Measurements from ENCODE around the gene HORMAD2. TPM values are rescaled to one million over a fixed set of nuclear protein-coding genes. Genes with fewer than 3 reads are reported as not detected.

The HORMAD2 gene
- total RNA-seq = not detected

- H3K4me3 ChIP-seq = peak within 1 kb of the TSS in 1 of 2 donors; percentile 25
- H3K4me1 ChIP-seq = peaks cover 0 to 6% (median 0%) of the 10 kb centered on the region in 3 donors
- no peaks in the 10 kb centered on the region for H3K9me3 ChIP-seq
- TF ChIP-seq CTCF (IDR thresholded peaks at IDR 0.05) = no peak
- TF ChIP-seq POLR2AphosphoS5 (IDR thresholded peaks at IDR 0.05) = no peak
- no peak for TF ChIP-seq EP300 (IDR thresholded peaks at IDR 0.05)
- H3K27me3 ChIP-seq = peaks cover 59% of the 10 kb centered on the region
- 25 to 31% methylated on average over 4 to 19 of the region's 53 CpGs for WGBS, 2 donors (ENCODE audit: low coverage in 1 of 2)
- H3K36me3 ChIP-seq = no peaks in the 10 kb centered on the region
- no peak within 1 kb of the TSS for H3K27ac ChIP-seq
- no peak for ATAC-seq
Measured at GRCh38 chr22:30079952-30080533, at the start of gene HORMAD2. Gene HORMAD2 (plus strand): TSS chr22:30080464. CDS start chr22:30093953, 13,489 bp downstream.

GRCh38 chr22:30031328-30031727 lies 48.9 kb upstream of the HORMAD2 start:
- Histone ChIP-seq H3K4me3 (no peak overlapping the region), H3K4me1 (no peaks in the 10 kb centered on the region), H3K27ac (no peak overlapping the region), H3K36me3 (peaks cover 0 to 28% of the 10 kb centered on the region in 2 donors), H3K27me3 (no peaks in the 10 kb centered on the region), H3K9me3 (no peaks in the 10 kb centered on the region)
- 89 to 94% methylated on average over 3 of the region's 3 CpGs for WGBS, 2 donors (ENCODE audit: low coverage in 1 of 2)
- TF ChIP-seq POLR2AphosphoS5 (IDR thresholded peaks at IDR 0.05) = no peak
- no peak for TF ChIP-seq CTCF (IDR thresholded peaks at IDR 0.05)
- ATAC-seq = no peak

GRCh38 chr22:30031764-30032455 lies 48.4 kb upstream of the HORMAD2 start:
- Histone ChIP-seq H3K36me3 (peaks cover 0 to 22% of the 10 kb centered on the region in 2 donors), H3K27me3 (no peaks in the 10 kb centered on the region), H3K4me3 (no peak overlapping the region), H3K9me3 (no peaks in the 10 kb centered on the region), H3K4me1 (no peaks in the 10 kb centered on the region), H3K27ac (no peak overlapping the region)
- ATAC-seq = no peak
- TF ChIP-seq EP300 (IDR thresholded peaks at IDR 0.05) (no peak), POLR2AphosphoS5 (IDR thresholded peaks at IDR 0.05) (no peak), POLR2A (IDR thresholded peaks at IDR 0.05) (no peak), CTCF (IDR thresholded peaks at IDR 0.05) (no peak)
- WGBS, 2 donors (ENCODE audit: low coverage in 1 of 2) = 56 to 65% methylated on average over 2 of the region's 2 CpGs

- ATAC-seq = no peak
- H3K9me3 ChIP-seq = no peaks in the 10 kb centered on the region
- H3K4me3 ChIP-seq = no peak overlapping the region
- no peaks in the 10 kb centered on the region for H3K27me3 ChIP-seq
- TF ChIP-seq CTCF (IDR thresholded peaks at IDR 0.05) (no peak), EP300 (IDR thresholded peaks at IDR 0.05) (no peak), POLR2AphosphoS5 (IDR thresholded peaks at IDR 0.05) (no peak), POLR2A (IDR thresholded peaks at IDR 0.05) (no peak)
- H3K4me1 ChIP-seq = no peaks in the 10 kb centered on the region
- 83 to 100% methylated on average over 2 of the region's 4 CpGs for whole genome bisulfite sequencing, 2 donors (ENCODE audit: low coverage in 1 of 2)
- no peak overlapping the region for H3K27ac ChIP-seq
- H3K36me3 ChIP-seq = peaks cover 0 to 10% of the 10 kb centered on the region in 2 donors
Measured at GRCh38 chr22:30033137-30033536, 47.1 kb upstream of the HORMAD2 start.

GRCh38 chr22:30033901-30034300 lies 46.4 kb upstream of the HORMAD2 start:
- no peaks in the 10 kb centered on the region for H3K4me1 ChIP-seq
- H3K27ac ChIP-seq = no peak overlapping the region
- WGBS, 2 donors (ENCODE audit: low coverage in 1 of 2) = 20% methylated on average over 1 of the region's 5 CpGs; no CpG with 5 or more reads in 1 of the 2 donors
- no peaks in the 10 kb centered on the region for H3K9me3 ChIP-seq
- peaks cover 0 to 2% of the 10 kb centered on the region in 2 donors for H3K36me3 ChIP-seq
- no peak overlapping the region for H3K4me3 ChIP-seq
- TF ChIP-seq EP300 (IDR thresholded peaks at IDR 0.05) = no peak
- TF ChIP-seq POLR2AphosphoS5 (IDR thresholded peaks at IDR 0.05) = no peak
- TF ChIP-seq CTCF (IDR thresholded peaks at IDR 0.05) = no peak
- TF ChIP-seq POLR2A (IDR thresholded peaks at IDR 0.05) = no peak
- no peak for ATAC-seq
- no peaks in the 10 kb centered on the region for H3K27me3 ChIP-seq
